HG02943 (cell line): ENCODE results near the gene CTPS2.

Experiments used
- ATAC-seq: cut with Tn5 transposase; IDR thresholded peaks from one replicate; pipeline ENCODE4 v1.9.1; 2021; ENCODE audit warnings: mild to moderate bottlenecking, low read depth, moderate library complexity; ENCODE audit not compliant: unreplicated experiment

The CTPS2 gene

DNA sequence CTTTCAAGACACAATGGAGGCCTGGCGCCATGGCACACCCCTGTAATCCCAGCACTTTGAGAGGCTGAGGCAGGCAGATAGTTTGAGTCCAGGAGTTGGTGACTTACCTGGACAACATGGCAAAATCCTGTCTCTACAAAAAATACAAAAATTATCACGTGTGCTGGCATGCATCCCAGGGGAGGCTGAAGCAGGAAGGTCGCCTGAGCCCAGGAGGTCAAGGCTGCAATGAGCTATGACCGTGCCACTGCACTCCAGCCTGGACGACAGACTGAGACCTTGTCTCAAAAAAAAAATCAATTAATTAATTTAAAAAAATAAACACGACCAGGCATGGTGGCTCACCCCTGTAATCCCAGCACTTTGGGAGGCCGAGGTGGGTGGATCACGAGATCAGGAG is 2.0 kb upstream of the CTPS2 start:
- no peak for ATAC-seq

DNA sequence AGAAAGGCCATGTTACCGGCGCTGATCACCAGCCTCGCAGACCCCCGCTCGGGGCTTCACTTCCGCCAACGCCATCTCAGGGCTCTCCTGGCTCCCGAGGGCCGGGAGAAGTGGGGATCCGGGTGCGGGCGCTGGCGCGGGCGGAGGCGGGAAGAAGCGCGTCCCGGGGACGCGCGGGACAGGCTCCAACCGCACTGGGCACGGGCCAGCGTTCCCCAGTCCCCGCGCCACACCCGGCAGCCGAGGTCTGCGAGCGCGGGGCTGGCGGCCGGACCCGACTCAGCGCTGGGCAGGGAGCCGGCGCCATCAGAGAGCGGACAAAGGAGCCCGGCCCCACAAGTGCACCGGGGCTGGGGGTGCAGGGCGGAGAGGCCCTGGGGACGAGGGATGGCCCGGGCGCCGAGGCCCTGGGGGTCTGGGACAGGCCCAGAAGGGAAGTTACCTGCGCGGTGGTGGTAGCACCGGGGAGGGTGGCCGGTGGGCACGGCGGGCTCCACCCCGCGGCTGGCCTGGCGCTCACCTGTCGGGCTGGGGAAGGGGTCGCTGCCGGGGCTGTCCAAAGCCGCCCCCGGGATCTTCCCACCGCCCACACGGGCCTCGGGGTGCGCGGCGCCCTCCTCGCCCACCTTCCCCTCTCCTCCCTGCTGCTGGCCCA is 449 bp downstream of the CTPS2 start:
- ATAC-seq, result peak; percentile 25

DNA sequence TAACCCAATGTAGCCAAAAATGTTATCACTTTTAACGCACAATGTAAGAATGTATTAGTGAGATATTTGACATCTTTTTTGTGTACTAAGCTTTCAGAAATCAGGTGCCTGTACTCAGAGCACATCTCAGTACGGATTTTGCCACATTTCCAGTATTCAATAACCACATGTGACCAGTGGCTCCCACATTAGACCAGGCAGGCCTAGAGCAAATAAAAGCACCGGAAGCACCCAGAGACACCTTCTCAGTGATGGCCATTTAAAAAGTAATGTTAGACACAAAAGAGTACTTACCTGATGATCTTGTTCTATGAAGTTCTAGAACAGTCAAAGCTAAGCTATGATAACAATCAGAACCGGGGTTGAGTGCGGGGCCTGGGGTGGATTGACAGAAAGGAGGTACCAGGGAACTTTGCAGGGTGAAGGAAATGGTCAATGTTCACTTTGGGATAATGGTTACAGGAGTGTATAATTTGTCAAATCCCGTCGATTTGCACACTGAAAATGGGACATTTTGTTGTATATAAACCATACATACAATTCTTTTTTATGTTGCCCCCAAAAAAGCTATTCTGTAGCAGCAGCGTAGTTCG is 1.2 kb downstream of the CTPS2 start:
- ATAC-seq, result no peak

- no peak for ATAC-seq
These were observed 4.5 kb downstream of the CTPS2 start for GRCh38 chrX:16708016-16708415.

- no peak for ATAC-seq
These were observed 7.1 kb downstream of the CTPS2 start for GRCh38 chrX:16705370-16705769.

- no peak for ATAC-seq
These were observed 9.5 kb downstream of the CTPS2 start for GRCh38 chrX:16702700-16703599.

GRCh38 chrX:16700734-16701133 is 11.7 kb downstream of the CTPS2 start:
- ATAC-seq, result no peak

DNA sequence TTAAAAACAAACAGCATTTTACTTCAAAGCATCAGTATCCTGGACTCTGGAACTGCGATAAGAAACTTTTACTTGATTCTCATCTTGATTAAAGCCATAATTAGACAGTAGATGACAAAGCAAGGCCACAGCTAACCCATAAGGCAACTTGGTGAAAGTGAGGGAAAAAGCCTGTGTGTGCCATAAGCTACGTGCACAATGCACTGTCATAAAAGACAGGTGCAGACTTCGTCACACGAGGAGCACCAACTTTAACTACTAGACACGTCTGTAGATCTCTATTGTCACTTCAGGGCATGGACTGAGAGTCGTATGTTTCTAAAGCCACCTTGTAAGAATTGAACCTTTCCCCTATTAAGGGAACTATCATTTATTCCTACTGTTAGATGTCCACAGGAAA is 13.1 kb downstream of the CTPS2 start:
- no peak for ATAC-seq

DNA sequence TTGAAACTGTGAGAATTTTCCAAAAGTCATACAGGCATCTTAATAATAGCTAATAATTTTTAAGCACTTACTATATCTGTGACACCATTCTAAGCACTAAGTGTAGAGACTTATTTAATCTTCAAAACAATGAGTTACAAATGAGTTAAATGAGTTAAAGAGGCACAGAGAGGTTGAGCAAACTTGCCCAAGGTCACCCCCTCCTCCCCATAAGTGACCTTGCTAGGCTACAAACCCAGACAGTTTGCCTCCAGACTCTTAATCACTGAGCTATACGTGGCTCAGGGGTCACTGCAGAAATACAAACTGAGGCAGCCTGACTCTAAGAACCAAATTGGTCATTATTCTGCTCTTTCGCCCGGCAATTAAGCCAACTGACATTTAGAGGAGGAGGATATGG is 15.5 kb downstream of the CTPS2 start:
- ATAC-seq, result no peak

GRCh38 chrX:16695079-16695676 is 17.3 kb downstream of the CTPS2 start:
- peak; percentile 72 for ATAC-seq

- ATAC-seq, result no peak
These were observed 25.0 kb downstream of the CTPS2 start for GRCh38 chrX:16687514-16687913.

GRCh38 chrX:16683007-16683664 is 29.3 kb downstream of the CTPS2 start:
- ATAC-seq, result no peak

DNA sequence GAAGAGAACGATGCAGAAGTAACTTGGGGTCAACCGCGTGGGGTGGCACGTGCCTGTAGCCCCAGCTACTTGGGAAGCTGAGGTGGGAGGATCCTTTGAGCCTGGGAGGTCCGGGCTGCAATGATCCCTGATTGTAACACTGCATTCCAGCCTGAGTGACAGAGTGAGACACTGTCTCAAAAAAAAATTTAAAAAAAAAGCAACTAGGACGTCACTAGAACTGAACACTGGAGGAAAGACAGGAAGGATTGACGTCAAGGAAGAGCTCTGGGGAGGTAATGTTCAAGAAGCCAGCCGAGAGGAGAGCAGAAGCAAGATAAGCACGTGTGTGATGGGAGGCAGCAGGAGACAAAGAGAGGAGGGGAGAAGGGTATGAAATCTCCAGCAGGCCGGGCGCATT is 33.8 kb downstream of the CTPS2 start:
- ATAC-seq, result no peak

DNA sequence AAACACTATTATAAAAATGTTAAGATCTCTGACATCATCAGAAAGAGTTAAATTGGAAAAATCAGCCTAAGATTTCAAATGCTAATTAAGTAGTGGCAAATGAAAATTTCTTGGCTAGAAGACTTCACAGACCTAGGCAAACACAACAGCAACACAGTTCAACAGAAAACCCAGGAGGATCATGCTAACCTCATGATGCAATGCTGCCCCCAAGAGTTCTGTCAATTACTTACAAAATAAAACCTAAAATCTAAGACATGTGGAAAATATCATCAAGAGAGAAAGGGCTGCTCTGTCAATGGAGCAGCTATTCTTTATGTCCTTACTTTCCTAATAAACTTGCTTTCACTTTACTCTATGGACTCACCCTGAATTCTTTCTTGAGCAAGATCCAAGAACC is 41.5 kb downstream of the CTPS2 start:
- ATAC-seq, result no peak

DNA sequence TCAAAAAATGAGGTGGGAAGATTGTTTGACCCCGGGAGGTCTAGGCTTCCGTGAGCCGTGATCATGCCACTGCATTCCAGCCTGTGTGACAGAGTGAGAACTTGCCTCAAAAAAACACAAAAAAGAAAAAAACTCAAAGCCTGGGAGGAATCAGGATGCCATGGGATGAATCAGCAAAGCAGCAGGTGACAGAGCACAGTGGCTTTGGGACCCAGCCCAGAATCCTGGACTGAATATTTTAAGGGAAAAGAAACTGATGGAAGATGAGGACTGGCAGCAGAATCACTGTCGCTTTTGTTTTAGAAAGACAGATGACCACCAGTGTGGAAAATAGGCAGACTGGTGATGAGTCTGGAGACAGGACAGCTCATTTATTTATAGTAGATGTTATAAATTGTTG is 45.9 kb downstream of the CTPS2 start:
- no peak for ATAC-seq

DNA sequence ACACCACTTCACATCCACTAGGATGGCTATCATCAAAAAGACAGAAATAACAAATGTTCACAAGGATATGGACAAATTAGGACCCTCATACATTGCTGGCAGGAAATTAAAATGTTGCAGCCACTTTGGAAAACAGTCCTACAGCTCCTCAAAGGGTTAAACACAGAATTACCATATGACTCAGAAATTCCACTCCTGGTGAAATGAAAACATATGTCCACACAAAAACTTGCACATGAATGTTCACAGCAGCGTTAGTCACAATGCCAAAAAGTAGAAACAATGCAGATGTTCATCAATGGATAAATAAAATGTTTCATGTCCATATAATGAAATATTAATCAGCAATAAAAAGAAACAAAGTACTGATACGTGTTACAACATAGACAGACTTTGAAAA is 47.4 kb downstream of the CTPS2 start:
- no peak for ATAC-seq

DNA sequence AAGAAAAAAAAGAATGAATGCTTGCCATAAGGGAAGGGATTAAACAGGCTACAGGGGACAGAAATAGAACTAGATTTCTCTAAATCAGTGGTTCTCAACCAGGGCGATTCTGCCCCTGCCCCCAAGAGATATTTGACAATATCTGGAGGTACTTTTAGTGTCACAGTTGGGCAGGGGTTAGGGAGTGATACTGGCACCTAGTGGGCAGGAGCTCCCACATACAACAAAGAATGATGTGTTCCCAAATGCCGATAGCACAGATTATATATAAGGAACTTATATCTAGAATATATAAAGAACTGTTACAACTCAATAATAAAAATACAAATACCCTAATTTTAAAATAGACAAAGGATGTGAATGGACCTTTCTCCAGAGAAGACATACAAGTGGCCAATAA is 47.8 kb downstream of the CTPS2 start:
- ATAC-seq, result no peak

DNA sequence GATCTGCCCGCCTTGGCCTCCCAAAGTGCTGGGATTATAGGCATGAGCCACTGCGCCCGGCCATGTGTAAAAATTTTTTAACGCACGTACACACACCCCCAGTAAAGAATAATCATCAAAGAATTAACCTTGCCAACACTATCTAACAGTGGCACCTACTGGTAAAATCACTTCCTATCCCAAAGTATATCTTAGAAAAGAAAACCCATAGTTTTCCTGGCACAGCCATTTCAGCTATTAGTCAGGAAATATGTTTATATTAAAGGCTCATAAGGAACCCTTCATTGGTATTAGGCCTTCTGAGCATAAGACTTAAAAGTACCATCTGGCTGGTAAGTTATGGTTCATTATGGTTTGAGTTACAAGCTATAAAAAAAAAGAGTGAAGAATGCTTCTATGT is 48.4 kb downstream of the CTPS2 start:
- ATAC-seq, result no peak

GRCh38 chrX:16662402-16662801 is 50.1 kb downstream of the CTPS2 start:
- ATAC-seq, result no peak

GRCh38 chrX:16661495-16661894 is 51.0 kb downstream of the CTPS2 start:
- no peak for ATAC-seq

DNA sequence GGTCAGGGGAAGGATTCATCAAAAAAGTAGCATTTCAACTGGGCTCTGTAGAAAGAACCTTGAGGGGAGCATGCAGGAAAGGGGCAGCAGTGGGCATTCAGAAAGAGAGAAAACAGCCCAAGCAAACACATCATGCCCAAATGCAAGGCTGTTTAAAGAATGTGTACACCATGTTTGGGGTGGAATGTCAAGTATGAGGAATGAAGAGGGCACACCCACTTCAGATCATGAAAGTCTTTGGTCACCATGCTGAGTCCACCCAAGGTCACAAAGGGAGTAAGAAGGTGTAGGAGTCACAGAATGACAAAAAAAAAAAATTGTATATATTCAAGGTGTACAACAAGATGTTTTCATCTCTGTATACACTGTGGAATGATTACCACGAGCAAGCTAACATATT is 53.1 kb downstream of the CTPS2 start:
- no peak for ATAC-seq
